ENCODE data around the gene PRR16. TPM values are rescaled to one million over a fixed set of nuclear protein-coding genes. Genes with fewer than 3 reads are reported as not detected.

Gene PRR16
- total and polyA plus RNA-seq, 2 donors = 0.05 to 0.66 TPM

DNA sequence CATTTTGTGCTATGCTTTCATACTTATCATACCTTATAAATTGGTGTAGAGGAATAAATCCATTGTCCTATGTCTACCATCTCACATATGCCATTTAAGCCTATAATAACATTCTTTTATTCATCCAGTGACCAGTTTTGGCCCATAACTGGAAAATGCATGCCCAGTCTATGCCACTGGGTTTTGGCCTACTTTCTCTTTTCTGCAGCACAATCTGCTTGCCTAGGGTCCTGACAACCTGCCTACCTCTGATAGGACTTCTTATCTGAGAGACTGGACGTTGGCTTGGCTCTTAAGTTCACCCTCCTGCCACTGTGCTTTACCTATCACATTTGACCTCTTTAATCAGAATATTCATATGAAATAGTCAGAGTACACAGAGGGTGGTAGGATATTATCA lies 103.0 kb downstream of the PRR16 start:
- H3K36me3 ChIP-seq (ENCODE audit: control insufficient read depth in 2 of 2, insufficient read depth in 2 of 2, low read length in 1 of 2) = no peaks in the 10 kb centered on the region
- H3K9me3 ChIP-seq (ENCODE audit: control insufficient read depth in 2 of 2, insufficient read depth in 1 of 2, low read length in 1 of 2) = no peaks in the 10 kb centered on the region
- H3K27me3 ChIP-seq (ENCODE audit: control insufficient read depth in 2 of 2, insufficient read depth in 1 of 2, low read length in 1 of 2) = no peaks in the 10 kb centered on the region
- 63% methylated on average over 1 of the region's 1 CpG for WGBS
- DNase-seq (ENCODE audit: low read depth in 6 of 9, low spot score in 9 of 9) = no peak
- no peak overlapping the region for H3K27ac ChIP-seq (ENCODE audit: low read depth in 1 of 2, low read length in 1 of 2)
- no peaks in the 10 kb centered on the region for H3K4me1 ChIP-seq (ENCODE audit: control insufficient read depth in 2 of 2, insufficient read depth in 2 of 2, low read length in 2 of 2)
- H3K4me3 ChIP-seq (ENCODE audit: low read length in 2 of 2) = no peak overlapping the region

- 66% methylated on average over 4 of the region's 4 CpGs for WGBS
- no peak for DNase-seq (ENCODE audit: low read depth in 6 of 9, low spot score in 9 of 9)
These were observed 103.8 kb downstream of the PRR16 start for GRCh38 chr5:120567921-120568320.

GRCh38 chr5:120568711-120569110 lies 104.6 kb downstream of the PRR16 start:
- no peak overlapping the region for H3K4me3 ChIP-seq (ENCODE audit: low read length in 2 of 2)
- no peaks in the 10 kb centered on the region for H3K27me3 ChIP-seq (ENCODE audit: control insufficient read depth in 2 of 2, insufficient read depth in 1 of 2, low read length in 1 of 2)
- H3K4me1 ChIP-seq (ENCODE audit: control insufficient read depth in 2 of 2, insufficient read depth in 2 of 2, low read length in 2 of 2) = no peaks in the 10 kb centered on the region
- no peak overlapping the region for H3K27ac ChIP-seq (ENCODE audit: low read depth in 1 of 2, low read length in 1 of 2)
- H3K9me3 ChIP-seq (ENCODE audit: control insufficient read depth in 2 of 2, insufficient read depth in 1 of 2, low read length in 1 of 2) = no peaks in the 10 kb centered on the region
- DNase-seq (ENCODE audit: low read depth in 6 of 9, low spot score in 9 of 9) = no peak
- no peaks in the 10 kb centered on the region for H3K36me3 ChIP-seq (ENCODE audit: control insufficient read depth in 2 of 2, insufficient read depth in 2 of 2, low read length in 1 of 2)

More at GRCh38 chr5:120567921-120568320, 103.8 kb downstream of the PRR16 start:
- no peaks in the 10 kb centered on the region for H3K27me3 ChIP-seq (ENCODE audit: control insufficient read depth in 2 of 2, insufficient read depth in 1 of 2, low read length in 1 of 2)
- no peaks in the 10 kb centered on the region for H3K4me1 ChIP-seq (ENCODE audit: control insufficient read depth in 2 of 2, insufficient read depth in 2 of 2, low read length in 2 of 2)
- H3K9me3 ChIP-seq (ENCODE audit: control insufficient read depth in 2 of 2, insufficient read depth in 1 of 2, low read length in 1 of 2) = no peaks in the 10 kb centered on the region
- no peak overlapping the region for H3K27ac ChIP-seq (ENCODE audit: low read depth in 1 of 2, low read length in 1 of 2)
- no peak overlapping the region for H3K4me3 ChIP-seq (ENCODE audit: low read length in 2 of 2)
- H3K36me3 ChIP-seq (ENCODE audit: control insufficient read depth in 2 of 2, insufficient read depth in 2 of 2, low read length in 1 of 2) = no peaks in the 10 kb centered on the region

DNA sequence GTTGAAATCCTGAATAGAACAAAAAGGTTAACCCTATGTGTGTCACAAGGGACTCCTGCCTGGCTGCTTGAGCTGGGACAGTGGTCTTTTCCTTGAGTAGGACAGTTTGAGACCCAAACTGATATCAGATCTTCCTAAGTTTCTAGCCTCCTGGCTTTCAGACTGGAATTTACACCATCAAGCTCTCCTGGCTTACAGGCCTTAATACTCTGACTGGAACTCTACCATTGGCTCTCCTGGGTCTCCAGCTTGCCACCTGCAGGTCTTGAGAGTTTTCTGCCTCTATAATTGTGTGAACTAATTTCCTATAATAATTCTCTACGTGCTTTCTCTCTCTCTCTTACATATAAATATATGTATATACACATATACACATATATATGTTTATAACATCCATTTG lies 112.5 kb downstream of the PRR16 start:
- no peaks in the 10 kb centered on the region for H3K36me3 ChIP-seq (ENCODE audit: control insufficient read depth in 2 of 2, insufficient read depth in 2 of 2, low read length in 1 of 2)
- WGBS = 72% methylated on average over 1 of the region's 1 CpG
- no peak for DNase-seq (ENCODE audit: low read depth in 6 of 9, low spot score in 9 of 9)

DNA sequence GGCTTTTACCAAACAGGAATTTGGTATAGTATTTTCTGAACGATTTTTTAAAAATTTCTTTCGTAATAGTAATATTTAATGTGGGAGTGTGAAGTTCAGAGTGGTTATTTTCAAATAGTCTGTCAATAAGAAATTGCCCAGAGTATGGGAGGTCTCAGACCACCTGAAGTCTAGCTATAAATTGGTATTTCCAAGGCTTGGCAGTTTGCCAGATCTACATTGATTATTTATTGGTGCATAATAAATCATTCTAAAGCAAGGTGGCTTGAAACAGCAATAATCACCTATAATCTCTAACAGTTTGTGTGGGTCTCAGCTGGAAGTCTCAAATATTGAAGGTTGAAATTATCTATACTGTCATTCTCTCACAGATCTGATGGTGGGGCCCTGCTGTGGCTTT lies 118.5 kb downstream of the PRR16 start:
- H3K36me3 ChIP-seq (ENCODE audit: control insufficient read depth in 2 of 2, insufficient read depth in 2 of 2, low read length in 1 of 2) = no peaks in the 10 kb centered on the region
- no peaks in the 10 kb centered on the region for H3K27me3 ChIP-seq (ENCODE audit: control insufficient read depth in 2 of 2, insufficient read depth in 1 of 2, low read length in 1 of 2)
- no peaks in the 10 kb centered on the region for H3K9me3 ChIP-seq (ENCODE audit: control insufficient read depth in 2 of 2, insufficient read depth in 1 of 2, low read length in 1 of 2)
- DNase-seq (ENCODE audit: low read depth in 6 of 9, low spot score in 9 of 9) = no peak
- no peaks in the 10 kb centered on the region for H3K4me1 ChIP-seq (ENCODE audit: control insufficient read depth in 2 of 2, insufficient read depth in 2 of 2, low read length in 2 of 2)
- H3K27ac ChIP-seq (ENCODE audit: low read depth in 1 of 2, low read length in 1 of 2) = no peak overlapping the region
- 38% methylated on average over 2 of the region's 2 CpGs for WGBS
- no peak overlapping the region for H3K4me3 ChIP-seq (ENCODE audit: low read length in 2 of 2)

More for the DNA sequence above, 112.5 kb downstream of the PRR16 start:
- H3K9me3 ChIP-seq (ENCODE audit: control insufficient read depth in 2 of 2, insufficient read depth in 1 of 2, low read length in 1 of 2) = no peaks in the 10 kb centered on the region
- no peak overlapping the region for H3K4me3 ChIP-seq (ENCODE audit: low read length in 2 of 2)
- H3K4me1 ChIP-seq (ENCODE audit: control insufficient read depth in 2 of 2, insufficient read depth in 2 of 2, low read length in 2 of 2) = no peaks in the 10 kb centered on the region
- no peak overlapping the region for H3K27ac ChIP-seq (ENCODE audit: low read depth in 1 of 2, low read length in 1 of 2)
- H3K27me3 ChIP-seq (ENCODE audit: control insufficient read depth in 2 of 2, insufficient read depth in 1 of 2, low read length in 1 of 2) = no peaks in the 10 kb centered on the region

DNA sequence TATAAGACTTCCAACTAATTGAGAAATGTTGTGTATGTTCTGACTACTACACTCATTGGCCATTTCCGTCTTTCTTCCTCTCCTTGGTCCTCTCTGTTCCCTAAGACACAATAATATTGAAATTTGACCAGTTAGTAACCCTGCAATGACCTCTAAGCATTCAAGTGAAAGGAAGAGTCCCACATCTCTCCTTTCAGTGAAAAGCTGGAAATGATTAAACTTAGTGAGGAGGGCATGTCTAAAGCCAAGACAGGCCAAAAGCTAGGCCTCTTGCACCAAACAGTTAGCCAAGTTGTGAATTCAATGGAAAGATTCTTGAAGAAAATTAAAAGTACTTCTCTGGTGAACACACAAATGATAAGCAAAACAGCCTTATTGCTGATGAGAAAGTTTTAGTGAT lies 122.5 kb downstream of the PRR16 start:
- 82% methylated on average over 1 of the region's 1 CpG for WGBS
- DNase-seq (ENCODE audit: low read depth in 6 of 9, low spot score in 9 of 9) = no peak
- no peak overlapping the region for H3K4me3 ChIP-seq (ENCODE audit: low read length in 2 of 2)

DNA sequence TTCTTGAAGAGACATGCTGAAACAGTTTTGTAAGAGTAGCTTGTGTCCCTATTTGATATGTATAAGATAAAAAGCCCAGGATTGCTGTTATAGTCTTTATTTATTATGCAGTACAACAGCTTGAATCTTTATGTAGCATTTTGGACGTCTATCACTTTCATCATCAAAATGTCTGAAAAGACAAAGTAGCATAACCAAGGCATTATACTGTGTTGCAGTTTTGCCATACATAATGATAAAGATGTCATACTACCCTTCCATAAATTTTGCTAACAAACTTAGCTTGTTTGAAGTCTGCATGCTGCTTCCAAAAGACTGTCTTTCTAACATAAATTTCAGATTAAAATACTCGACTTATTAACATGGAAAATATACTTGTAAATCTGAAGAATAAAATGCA lies 127.8 kb downstream of the PRR16 start:
- no peaks in the 10 kb centered on the region for H3K9me3 ChIP-seq (ENCODE audit: control insufficient read depth in 2 of 2, insufficient read depth in 1 of 2, low read length in 1 of 2)
- H3K27ac ChIP-seq (ENCODE audit: low read depth in 1 of 2, low read length in 1 of 2) = no peak overlapping the region
- H3K4me1 ChIP-seq (ENCODE audit: control insufficient read depth in 2 of 2, insufficient read depth in 2 of 2, low read length in 2 of 2) = no peaks in the 10 kb centered on the region
- no peak overlapping the region for H3K4me3 ChIP-seq (ENCODE audit: low read length in 2 of 2)
- no peaks in the 10 kb centered on the region for H3K36me3 ChIP-seq (ENCODE audit: control insufficient read depth in 2 of 2, insufficient read depth in 2 of 2, low read length in 1 of 2)
- DNase-seq (ENCODE audit: low read depth in 6 of 9, low spot score in 9 of 9) = no peak
- WGBS = 86% methylated on average over 2 of the region's 2 CpGs
- H3K27me3 ChIP-seq (ENCODE audit: control insufficient read depth in 2 of 2, insufficient read depth in 1 of 2, low read length in 1 of 2) = no peaks in the 10 kb centered on the region

More for the DNA sequence above, 122.5 kb downstream of the PRR16 start:
- no peaks in the 10 kb centered on the region for H3K36me3 ChIP-seq (ENCODE audit: control insufficient read depth in 2 of 2, insufficient read depth in 2 of 2, low read length in 1 of 2)
- H3K9me3 ChIP-seq (ENCODE audit: control insufficient read depth in 2 of 2, insufficient read depth in 1 of 2, low read length in 1 of 2) = no peaks in the 10 kb centered on the region
- no peaks in the 10 kb centered on the region for H3K4me1 ChIP-seq (ENCODE audit: control insufficient read depth in 2 of 2, insufficient read depth in 2 of 2, low read length in 2 of 2)
- H3K27ac ChIP-seq (ENCODE audit: low read depth in 1 of 2, low read length in 1 of 2) = no peak overlapping the region
- H3K27me3 ChIP-seq (ENCODE audit: control insufficient read depth in 2 of 2, insufficient read depth in 1 of 2, low read length in 1 of 2) = no peaks in the 10 kb centered on the region

DNA sequence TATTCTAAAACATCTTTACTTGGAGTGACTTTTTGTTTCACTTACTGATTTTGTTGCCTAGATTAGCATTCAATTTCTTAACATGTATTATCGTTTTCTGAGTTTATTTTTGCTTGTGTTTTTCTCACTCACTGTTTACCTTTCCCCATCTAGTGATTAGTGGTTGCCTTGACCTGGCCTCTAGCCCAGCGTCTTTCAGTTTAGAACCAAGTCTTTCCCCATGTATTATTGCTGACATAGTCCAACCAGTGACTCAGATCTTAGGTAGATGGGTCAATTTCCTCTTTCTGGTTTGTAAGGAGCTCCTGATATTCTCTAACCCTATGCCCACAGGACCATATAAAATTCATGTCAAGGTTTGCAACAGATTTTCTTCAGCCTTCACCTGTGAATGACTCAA lies 135.5 kb downstream of the PRR16 start:
- 80% methylated on average over 2 of the region's 2 CpGs for WGBS
- H3K9me3 ChIP-seq (ENCODE audit: control insufficient read depth in 2 of 2, insufficient read depth in 1 of 2, low read length in 1 of 2) = no peaks in the 10 kb centered on the region
- H3K27me3 ChIP-seq (ENCODE audit: control insufficient read depth in 2 of 2, insufficient read depth in 1 of 2, low read length in 1 of 2) = no peaks in the 10 kb centered on the region
- H3K4me1 ChIP-seq (ENCODE audit: control insufficient read depth in 2 of 2, insufficient read depth in 2 of 2, low read length in 2 of 2) = no peaks in the 10 kb centered on the region
- H3K27ac ChIP-seq (ENCODE audit: low read depth in 1 of 2, low read length in 1 of 2) = no peak overlapping the region
- H3K36me3 ChIP-seq (ENCODE audit: control insufficient read depth in 2 of 2, insufficient read depth in 2 of 2, low read length in 1 of 2) = no peaks in the 10 kb centered on the region
- DNase-seq (ENCODE audit: low read depth in 6 of 9, low spot score in 9 of 9) = no peak
- no peak overlapping the region for H3K4me3 ChIP-seq (ENCODE audit: low read length in 2 of 2)

DNA sequence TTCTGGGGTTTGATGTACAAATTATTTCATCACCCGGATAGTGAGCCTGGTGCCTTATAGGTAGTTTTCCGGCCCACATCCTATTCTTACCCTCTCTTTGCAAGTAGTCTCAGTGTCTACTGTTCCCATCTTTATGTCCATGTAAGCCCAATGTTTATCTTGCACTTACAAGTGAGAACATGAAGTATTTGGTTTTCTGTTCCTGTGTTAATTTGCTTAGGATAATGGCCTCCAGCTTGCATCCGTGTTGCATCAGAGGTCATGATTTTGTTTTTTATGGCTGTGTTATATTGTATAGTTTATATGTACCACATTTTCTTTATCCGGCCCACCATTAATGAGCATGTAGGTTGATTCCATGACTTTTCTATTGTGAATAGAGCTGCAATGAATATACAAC lies 136.5 kb downstream of the PRR16 start:
- no peak overlapping the region for H3K4me3 ChIP-seq (ENCODE audit: low read length in 2 of 2)
- DNase-seq (ENCODE audit: low read depth in 6 of 9, low spot score in 9 of 9) = no peak
- no peaks in the 10 kb centered on the region for H3K4me1 ChIP-seq (ENCODE audit: control insufficient read depth in 2 of 2, insufficient read depth in 2 of 2, low read length in 2 of 2)
- no peaks in the 10 kb centered on the region for H3K36me3 ChIP-seq (ENCODE audit: control insufficient read depth in 2 of 2, insufficient read depth in 2 of 2, low read length in 1 of 2)
- no peaks in the 10 kb centered on the region for H3K9me3 ChIP-seq (ENCODE audit: control insufficient read depth in 2 of 2, insufficient read depth in 1 of 2, low read length in 1 of 2)
- H3K27me3 ChIP-seq (ENCODE audit: control insufficient read depth in 2 of 2, insufficient read depth in 1 of 2, low read length in 1 of 2) = no peaks in the 10 kb centered on the region
- no peak overlapping the region for H3K27ac ChIP-seq (ENCODE audit: low read depth in 1 of 2, low read length in 1 of 2)
- 95% methylated on average over 4 of the region's 4 CpGs for WGBS

- Histone ChIP-seq H3K9me3 (ENCODE audit: control insufficient read depth in 2 of 2, insufficient read depth in 1 of 2, low read length in 1 of 2) (no peaks in the 10 kb centered on the region), H3K4me1 (ENCODE audit: control insufficient read depth in 2 of 2, insufficient read depth in 2 of 2, low read length in 2 of 2) (no peaks in the 10 kb centered on the region), H3K27me3 (ENCODE audit: control insufficient read depth in 2 of 2, insufficient read depth in 1 of 2, low read length in 1 of 2) (no peaks in the 10 kb centered on the region), H3K27ac (ENCODE audit: low read depth in 1 of 2, low read length in 1 of 2) (no peak overlapping the region), H3K36me3 (ENCODE audit: control insufficient read depth in 2 of 2, insufficient read depth in 2 of 2, low read length in 1 of 2) (no peaks in the 10 kb centered on the region), H3K4me3 (ENCODE audit: low read length in 2 of 2) (no peak overlapping the region)
- 96% methylated on average over 1 of the region's 1 CpG for WGBS
- DNase-seq (ENCODE audit: low read depth in 6 of 9, low spot score in 9 of 9) = no peak
These were observed 137.9 kb downstream of the PRR16 start for GRCh38 chr5:120602033-120602432.
